GM18870 (cell line): Measurements from ENCODE around the gene TFRC.
"Not testable (repeated sequence)": the region's sequence is repeated elsewhere in the genome, so short reads cannot be mapped to it uniquely, and the experiment has no call there.

Source experiments
- ATAC-seq: cut with Tn5 transposase; IDR thresholded peaks from one replicate; pipeline ENCODE4 v1.9.1; 2021; ENCODE audit warnings: moderate library complexity; ENCODE audit not compliant: unreplicated experiment

Gene TFRC

GRCh38 chr3:196007744-196008335, 74.0 kb downstream of the TFRC start:
- ATAC-seq, result no peak

- not testable (repeated sequence) for ATAC-seq
Measured at GRCh38 chr3:196005338-196005737, 76.6 kb downstream of the TFRC start.

GRCh38 chr3:196004359-196005052, 77.4 kb downstream of the TFRC start:
- ATAC-seq, result not testable (repeated sequence)

GRCh38 chr3:196003611-196004010, 78.3 kb downstream of the TFRC start:
- ATAC-seq, result no peak

- ATAC-seq, result not testable (repeated sequence)
Measured at GRCh38 chr3:196002721-196003120, 79.2 kb downstream of the TFRC start.

- ATAC-seq, result not testable (repeated sequence)
Measured at GRCh38 chr3:196001240-196001639, 80.7 kb downstream of the TFRC start.

- not testable (repeated sequence) for ATAC-seq
Measured at GRCh38 chr3:196000360-196000950, 81.4 kb downstream of the TFRC start.

GRCh38 chr3:195999896-196000295, 82.0 kb downstream of the TFRC start:
- ATAC-seq, result no peak
